SU-DHL-6 (cell line): ENCODE results near the gene MFAP3L.

Experiments used
- H2AFZ ChIP-seq: fragments of 200-600 bp; sonication (generic); 2 replicates; pipeline ENCODE4 v1.6.1; 2014; ENCODE audit warnings: low read depth, mild to moderate bottlenecking, moderate library complexity, mixed read lengths, antibody characterized with exemption, low read length; ENCODE audit not compliant: severe bottlenecking
- H3F3A ChIP-seq: fragments of 200-600 bp; shearing (Covaris generic); 2 replicates; pipeline ENCODE4 v1.6.0; 2016; ENCODE audit warnings: antibody characterized with exemption, mild to moderate bottlenecking; ENCODE audit not compliant: insufficient read depth
- H3K27ac ChIP-seq: fragments of 200-600 bp; sonication (generic); 2 replicates; pipeline ENCODE4 v1.5.1; 2016; ENCODE audit warnings: low read depth, mild to moderate bottlenecking, low read length, moderate library complexity, mixed read lengths
- H3K27me3 ChIP-seq: fragments of 200-600 bp; sonication (generic), shearing (Covaris generic); 2 replicates; pipeline ENCODE4 v1.6.0; 2014; ENCODE audit warnings: mild to moderate bottlenecking, low read length
- H3K36me3 ChIP-seq: fragments of 200-600 bp; sonication (generic); 2 replicates; pipeline ENCODE4 v1.6.1; 2014; ENCODE audit warnings: mild to moderate bottlenecking, low read length, mixed read lengths
- H3K4me2 ChIP-seq: fragments of 300-600, 200-600 bp; shearing (Covaris generic), sonication (generic); 2 replicates; pipeline ENCODE4 v1.6.0; 2014; ENCODE audit warnings: low read length, low read depth, mild to moderate bottlenecking; ENCODE audit not compliant: poor library complexity, severe bottlenecking
- H3K4me3 ChIP-seq: fragments of 200-600 bp; sonication (generic); 2 replicates; pipeline ENCODE4 v1.5.1; 2014; ENCODE audit warnings: antibody characterized with exemption, low read length, mild to moderate bottlenecking, mixed read lengths; ENCODE audit not compliant: insufficient read depth, poor library complexity, severe bottlenecking
- H3K79me2 ChIP-seq: fragments of 200-600 bp; sonication (generic); 2 replicates; pipeline ENCODE4 v1.6.1; 2014; ENCODE audit warnings: mild to moderate bottlenecking, low read length, moderate library complexity; ENCODE audit not compliant: insufficient read depth
- H3K9ac ChIP-seq: fragments of 200-600 bp; sonication (generic); 2 replicates; pipeline ENCODE4 v1.7.0; 2014; ENCODE audit warnings: mild to moderate bottlenecking, low read length
- H3K9me2 ChIP-seq: fragments of 200-600 bp; sonication (generic); replicated peaks from 2 replicates; pipeline ENCODE4 v1.6.1; 2014; ENCODE audit warnings: low read length; ENCODE audit not compliant: insufficient read depth
- H3K9me3 ChIP-seq: fragments of 200-600 bp; sonication (generic); 2 replicates; pipeline ENCODE4 v1.6.1; 2014; ENCODE audit warnings: low read length, mixed read lengths; ENCODE audit not compliant: insufficient read depth
- H4K20me1 ChIP-seq: fragments of 200-600 bp; sonication (generic); 2 replicates; pipeline ENCODE4 v1.6.1; 2014; ENCODE audit warnings: low read depth, mild to moderate bottlenecking, antibody characterized with exemption, low read length, moderate library complexity, mixed read lengths
- EZH2phosphoT487 ChIP-seq: fragments of 200-600 bp; sonication (generic), shearing (Covaris generic); conservative IDR thresholded peaks from 2 replicates; pipeline ENCODE4 v1.6.1; 2018; ENCODE audit warnings: mild to moderate bottlenecking, antibody characterized with exemption, low read length, moderate library complexity, mixed read lengths
- TF ChIP-seq, protein P1 (sequence below): fragments of 200-600 bp; sonication (generic); IDR thresholded peaks from one replicate; pipeline ENCODE4 v1.5.1; 2017; ENCODE audit warnings: antibody characterized with exemption, mild to moderate bottlenecking, low read length, moderate library complexity; ENCODE audit not compliant: insufficient read depth, poor library complexity, severe bottlenecking

MFAP3L gene

DNA sequence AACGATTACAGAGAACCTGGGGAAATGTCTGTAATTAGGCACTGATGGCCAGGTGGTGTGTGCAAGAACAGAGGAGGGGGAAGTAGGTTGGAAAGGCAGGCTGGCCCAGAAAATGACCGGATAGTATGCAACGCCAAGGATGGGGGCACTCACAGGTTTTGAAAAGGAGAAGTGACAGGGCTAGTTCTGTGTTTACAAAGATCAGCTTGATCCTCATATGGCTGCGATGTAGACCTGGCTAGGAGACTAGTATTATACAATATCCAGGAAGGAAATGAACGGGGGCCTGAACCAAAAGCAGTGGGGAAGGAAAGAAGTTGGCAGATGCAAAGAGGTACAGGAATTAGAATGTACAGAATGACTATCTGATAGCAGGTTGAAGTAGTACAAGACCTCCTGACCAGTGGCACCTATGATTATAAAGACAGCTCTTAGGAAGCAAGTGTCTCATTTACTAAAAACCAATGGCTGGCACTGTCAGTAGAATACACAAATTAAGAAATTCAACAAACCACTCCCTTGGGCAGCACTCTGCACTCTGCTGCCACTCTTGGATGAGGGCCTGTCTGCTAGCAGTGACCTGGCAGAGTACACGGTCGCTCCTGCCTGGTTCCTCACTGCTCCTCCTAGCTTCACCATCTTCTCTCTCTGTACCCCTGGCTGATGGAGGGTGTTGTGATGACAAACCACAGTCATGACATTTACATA lies 14.1 kb downstream of the MFAP3L start:
- H4K20me1 ChIP-seq, result no peaks in the 10 kb centered on the region
- no peaks in the 10 kb centered on the region for H3F3A ChIP-seq
- H3K4me3 ChIP-seq, result no peak overlapping the region
- no peaks in the 10 kb centered on the region for H3K9me3 ChIP-seq
- no peaks in the 10 kb centered on the region for H3K9me2 ChIP-seq
- H3K79me2 ChIP-seq, result no peaks in the 10 kb centered on the region
- H3K9ac ChIP-seq, result no peak overlapping the region
- H3K27me3 ChIP-seq, result no peaks in the 10 kb centered on the region
- H3K36me3 ChIP-seq, result no peaks in the 10 kb centered on the region
- no peak overlapping the region for H2AFZ ChIP-seq
- no peak overlapping the region for H3K4me2 ChIP-seq
- TF ChIP-seq EZH2phosphoT487, result no peak
- TF ChIP-seq, protein P1, sequence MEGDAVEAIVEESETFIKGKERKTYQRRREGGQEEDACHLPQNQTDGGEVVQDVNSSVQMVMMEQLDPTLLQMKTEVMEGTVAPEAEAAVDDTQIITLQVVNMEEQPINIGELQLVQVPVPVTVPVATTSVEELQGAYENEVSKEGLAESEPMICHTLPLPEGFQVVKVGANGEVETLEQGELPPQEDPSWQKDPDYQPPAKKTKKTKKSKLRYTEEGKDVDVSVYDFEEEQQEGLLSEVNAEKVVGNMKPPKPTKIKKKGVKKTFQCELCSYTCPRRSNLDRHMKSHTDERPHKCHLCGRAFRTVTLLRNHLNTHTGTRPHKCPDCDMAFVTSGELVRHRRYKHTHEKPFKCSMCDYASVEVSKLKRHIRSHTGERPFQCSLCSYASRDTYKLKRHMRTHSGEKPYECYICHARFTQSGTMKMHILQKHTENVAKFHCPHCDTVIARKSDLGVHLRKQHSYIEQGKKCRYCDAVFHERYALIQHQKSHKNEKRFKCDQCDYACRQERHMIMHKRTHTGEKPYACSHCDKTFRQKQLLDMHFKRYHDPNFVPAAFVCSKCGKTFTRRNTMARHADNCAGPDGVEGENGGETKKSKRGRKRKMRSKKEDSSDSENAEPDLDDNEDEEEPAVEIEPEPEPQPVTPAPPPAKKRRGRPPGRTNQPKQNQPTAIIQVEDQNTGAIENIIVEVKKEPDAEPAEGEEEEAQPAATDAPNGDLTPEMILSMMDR, result no peak
- H3K27ac ChIP-seq, result no peak overlapping the region

DNA sequence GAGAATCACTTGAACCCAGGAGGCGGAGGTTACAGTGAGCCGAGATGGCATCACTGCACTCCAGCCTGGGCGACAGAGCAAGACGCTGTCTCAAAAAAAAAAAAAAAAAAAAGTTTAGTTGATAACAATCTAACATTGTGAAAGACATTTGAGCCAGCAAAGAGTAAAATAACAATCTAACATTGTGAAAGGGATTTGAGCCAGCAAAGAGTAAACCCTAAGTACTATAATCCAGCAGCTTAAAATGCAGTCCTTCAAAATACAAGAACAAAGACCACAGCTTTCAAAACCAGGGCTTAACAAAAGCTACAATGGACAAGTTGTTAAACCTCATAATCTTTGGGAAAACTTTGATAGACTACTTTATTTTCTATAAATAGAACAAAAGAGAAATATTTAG lies 16.9 kb downstream of the MFAP3L start:
- Histone ChIP-seq H3K79me2 (no peaks in the 10 kb centered on the region), H3K36me3 (no peaks in the 10 kb centered on the region), H3K27ac (no peak overlapping the region), H3K27me3 (no peaks in the 10 kb centered on the region), H3K9ac (no peak overlapping the region), H3F3A (no peaks in the 10 kb centered on the region), H4K20me1 (no peaks in the 10 kb centered on the region), H2AFZ (no peak overlapping the region), H3K4me2 (no peak overlapping the region), H3K4me3 (no peak overlapping the region), H3K9me2 (no peaks in the 10 kb centered on the region), H3K9me3 (no peaks in the 10 kb centered on the region)
- TF ChIP-seq, protein P1, result no peak
- no peak for TF ChIP-seq EZH2phosphoT487

DNA sequence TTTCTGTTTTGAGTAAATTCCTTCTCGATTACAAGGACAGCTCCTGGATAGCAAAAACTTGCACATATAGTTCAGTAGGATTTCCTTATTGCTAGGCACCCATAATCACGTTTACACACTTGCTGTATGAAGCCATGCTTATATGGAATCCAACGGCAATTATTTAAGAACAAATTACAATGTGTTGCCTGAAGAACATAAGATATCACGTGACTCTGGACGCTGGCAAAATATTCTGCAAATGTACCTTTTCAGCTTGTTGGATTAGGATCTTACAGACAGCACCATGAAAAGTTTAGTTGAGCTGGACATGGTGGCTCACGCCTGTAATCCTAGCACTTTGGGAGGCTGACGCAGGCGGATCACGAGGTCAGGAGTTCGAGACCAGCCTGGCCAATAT lies 17.4 kb downstream of the MFAP3L start:
- H3F3A ChIP-seq, result no peaks in the 10 kb centered on the region
- no peak overlapping the region for H3K4me2 ChIP-seq
- no peaks in the 10 kb centered on the region for H3K9me3 ChIP-seq
- no peaks in the 10 kb centered on the region for H3K27me3 ChIP-seq
- no peak for TF ChIP-seq EZH2phosphoT487
- TF ChIP-seq, protein P1, result no peak
- no peak overlapping the region for H3K9ac ChIP-seq
- no peak overlapping the region for H3K4me3 ChIP-seq
- H3K79me2 ChIP-seq, result no peaks in the 10 kb centered on the region
- H3K27ac ChIP-seq, result no peak overlapping the region
- H2AFZ ChIP-seq, result no peak overlapping the region
- no peaks in the 10 kb centered on the region for H3K36me3 ChIP-seq
- no peaks in the 10 kb centered on the region for H3K9me2 ChIP-seq
- no peaks in the 10 kb centered on the region for H4K20me1 ChIP-seq
